ENCODE data around the gene WDR90. TPM values are rescaled to one million over a fixed set of nuclear protein-coding genes. Genes with fewer than 3 reads are reported as not detected.

Gene WDR90
- polyA plus RNA-seq, 2 of the 4 experiments (the other 2 are of a cell fraction) = 6.5 to 30.7 TPM

DNA sequence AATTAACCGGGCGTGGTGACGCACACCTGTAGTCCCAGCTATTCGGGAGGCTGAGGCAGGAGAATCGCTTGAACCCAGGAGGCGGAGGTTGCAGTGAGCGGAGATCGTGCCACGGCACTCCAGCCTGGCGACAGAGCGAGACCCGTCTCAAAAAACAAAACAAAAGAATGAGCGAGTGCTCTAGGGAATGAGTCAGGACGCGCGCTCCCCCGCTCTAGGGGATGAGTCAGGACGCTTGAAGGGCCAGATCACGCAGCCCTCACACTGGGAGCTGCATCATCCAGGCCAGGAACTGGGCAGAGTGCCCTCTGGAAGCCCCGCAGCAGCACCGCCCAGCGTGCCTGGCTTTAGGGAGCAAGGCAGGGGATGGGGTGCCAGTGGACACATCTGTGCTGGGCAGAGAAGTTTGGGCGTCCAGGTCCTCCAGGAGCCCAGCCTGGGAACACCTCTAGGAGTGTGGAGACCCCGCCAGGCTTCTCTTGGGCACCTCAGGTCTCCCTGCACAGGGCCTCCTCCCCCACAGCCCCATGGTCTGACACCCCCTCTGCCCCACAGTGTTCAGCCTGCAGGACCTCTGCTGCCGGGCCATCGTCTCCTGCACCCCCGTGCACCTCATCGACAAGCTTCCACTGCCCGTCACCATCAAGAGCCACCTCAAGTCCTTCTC is 22.2 kb upstream of the WDR90 start (continued):
- TF ChIP-seq, protein P1, sequence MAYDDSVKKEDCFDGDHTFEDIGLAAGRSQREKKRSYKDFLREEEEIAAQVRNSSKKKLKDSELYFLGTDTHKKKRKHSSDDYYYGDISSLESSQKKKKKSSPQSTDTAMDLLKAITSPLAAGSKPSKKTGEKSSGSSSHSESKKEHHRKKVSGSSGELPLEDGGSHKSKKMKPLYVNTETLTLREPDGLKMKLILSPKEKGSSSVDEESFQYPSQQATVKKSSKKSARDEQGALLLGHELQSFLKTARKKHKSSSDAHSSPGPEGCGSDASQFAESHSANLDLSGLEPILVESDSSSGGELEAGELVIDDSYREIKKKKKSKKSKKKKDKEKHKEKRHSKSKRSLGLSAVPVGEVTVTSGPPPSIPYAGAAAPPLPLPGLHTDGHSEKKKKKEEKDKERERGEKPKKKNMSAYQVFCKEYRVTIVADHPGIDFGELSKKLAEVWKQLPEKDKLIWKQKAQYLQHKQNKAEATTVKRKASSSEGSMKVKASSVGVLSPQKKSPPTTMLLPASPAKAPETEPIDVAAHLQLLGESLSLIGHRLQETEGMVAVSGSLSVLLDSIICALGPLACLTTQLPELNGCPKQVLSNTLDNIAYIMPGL (CRISPR knock-in tag; IDR thresholded peaks at IDR 0.05; ENCODE audit: borderline replicate concordance) = no peak
- TF ChIP-seq, protein P2, sequence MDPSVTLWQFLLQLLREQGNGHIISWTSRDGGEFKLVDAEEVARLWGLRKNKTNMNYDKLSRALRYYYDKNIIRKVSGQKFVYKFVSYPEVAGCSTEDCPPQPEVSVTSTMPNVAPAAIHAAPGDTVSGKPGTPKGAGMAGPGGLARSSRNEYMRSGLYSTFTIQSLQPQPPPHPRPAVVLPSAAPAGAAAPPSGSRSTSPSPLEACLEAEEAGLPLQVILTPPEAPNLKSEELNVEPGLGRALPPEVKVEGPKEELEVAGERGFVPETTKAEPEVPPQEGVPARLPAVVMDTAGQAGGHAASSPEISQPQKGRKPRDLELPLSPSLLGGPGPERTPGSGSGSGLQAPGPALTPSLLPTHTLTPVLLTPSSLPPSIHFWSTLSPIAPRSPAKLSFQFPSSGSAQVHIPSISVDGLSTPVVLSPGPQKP (IDR thresholded peaks at IDR 0.05; ENCODE audit: low read depth, low read length) = no peak
- peak; percentile 72 for TF ChIP-seq JUNB (IDR thresholded peaks at IDR 0.05)
- TF ChIP-seq RCOR1 (IDR thresholded peaks at IDR 0.05; ENCODE audit: low read depth, low read length) = no peak
- TF ChIP-seq CBX2 (IDR thresholded peaks at IDR 0.05; ENCODE audit: borderline replicate concordance, low read depth) = no peak
- TF ChIP-seq, protein P3, sequence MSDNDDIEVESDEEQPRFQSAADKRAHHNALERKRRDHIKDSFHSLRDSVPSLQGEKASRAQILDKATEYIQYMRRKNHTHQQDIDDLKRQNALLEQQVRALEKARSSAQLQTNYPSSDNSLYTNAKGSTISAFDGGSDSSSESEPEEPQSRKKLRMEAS (IDR thresholded peaks at IDR 0.05) = peak; percentile 72
- TF ChIP-seq, protein P4, sequence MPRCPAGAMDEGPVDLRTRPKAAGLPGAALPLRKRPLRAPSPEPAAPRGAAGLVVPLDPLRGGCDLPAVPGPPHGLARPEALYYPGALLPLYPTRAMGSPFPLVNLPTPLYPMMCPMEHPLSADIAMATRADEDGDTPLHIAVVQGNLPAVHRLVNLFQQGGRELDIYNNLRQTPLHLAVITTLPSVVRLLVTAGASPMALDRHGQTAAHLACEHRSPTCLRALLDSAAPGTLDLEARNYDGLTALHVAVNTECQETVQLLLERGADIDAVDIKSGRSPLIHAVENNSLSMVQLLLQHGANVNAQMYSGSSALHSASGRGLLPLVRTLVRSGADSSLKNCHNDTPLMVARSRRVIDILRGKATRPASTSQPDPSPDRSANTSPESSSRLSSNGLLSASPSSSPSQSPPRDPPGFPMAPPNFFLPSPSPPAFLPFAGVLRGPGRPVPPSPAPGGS (IDR thresholded peaks at IDR 0.05) = no peak

DNA sequence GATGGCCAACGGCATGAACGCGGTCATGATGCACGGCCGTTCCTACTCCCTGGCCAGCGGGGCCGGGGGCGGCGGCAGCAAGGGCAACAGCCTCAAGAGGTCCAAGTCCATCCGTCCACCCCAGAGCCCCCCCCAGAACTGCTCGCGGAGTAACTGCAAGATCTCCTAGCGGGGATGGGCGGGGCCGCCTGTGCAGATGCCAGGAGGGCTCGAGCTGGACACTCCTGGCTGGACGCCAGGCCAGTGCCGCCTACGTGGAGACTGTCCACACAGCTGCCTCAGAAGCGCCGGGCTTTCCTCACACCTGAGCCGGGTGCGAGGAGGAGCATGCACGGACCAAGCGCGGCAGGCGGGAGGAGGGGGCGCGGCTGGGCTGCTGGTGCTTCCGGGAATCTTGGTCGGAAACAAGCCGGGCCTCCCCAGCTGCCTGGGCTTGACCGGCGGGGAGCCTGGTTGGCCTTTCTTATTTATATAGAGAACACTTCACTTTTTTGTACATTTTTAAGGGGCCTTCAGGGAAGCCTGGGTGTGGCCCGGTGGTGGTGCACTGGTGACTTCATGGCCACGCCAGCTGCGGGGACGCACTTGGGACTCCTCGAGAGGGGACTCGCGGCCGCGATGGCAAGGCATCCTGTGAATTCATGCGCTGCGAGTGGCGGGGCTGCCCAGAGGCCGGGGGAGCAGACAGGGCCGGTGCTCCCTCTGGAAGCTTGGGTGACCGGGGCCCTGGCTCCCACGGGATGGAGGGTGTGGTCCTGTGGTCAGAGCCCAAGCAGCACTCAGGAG is 21.5 kb upstream of the WDR90 start:
- CTCF ChIA-PET = interaction anchor here (0.6 to 2.3 kb wide), 7 partner anchors 9 to 69 kb away, joined by 3 to 6 read pairs (median 3); partner anchors contain the start of gene METTL26
- peak overlapping the region; percentile 15; the same call in 1 of the 3 replicates for H3K4me3 ChIP-seq
- no peaks in the 10 kb centered on the region for H3K9me3 ChIP-seq
- TF ChIP-seq HOXB13 (CRISPR knock-in tag; IDR thresholded peaks at IDR 0.05; ENCODE audit: low read depth) (no peak), HOXA7 (CRISPR knock-in tag; IDR thresholded peaks at IDR 0.05) (no peak), NFE2L2 (conservative IDR thresholded peaks at IDR 0.05; ENCODE audit: low read length) (no peak), TFCP2L1 (CRISPR knock-in tag; IDR thresholded peaks at IDR 0.05) (no peak), HEYL (CRISPR knock-in tag; IDR thresholded peaks at IDR 0.05) (no peak), KDM5A (IDR thresholded peaks at IDR 0.05) (no peak), RARB (CRISPR knock-in tag; IDR thresholded peaks at IDR 0.05) (no peak), CHD4 (IDR thresholded peaks at IDR 0.05; ENCODE audit: borderline replicate concordance) (no peak), TP53 (CRISPR knock-in tag; IDR thresholded peaks at IDR 0.05) (no peak)
- TF ChIP-seq, protein P1 (CRISPR knock-in tag; IDR thresholded peaks at IDR 0.05; ENCODE audit: borderline replicate concordance) = no peak
- TF ChIP-seq, protein P5, sequence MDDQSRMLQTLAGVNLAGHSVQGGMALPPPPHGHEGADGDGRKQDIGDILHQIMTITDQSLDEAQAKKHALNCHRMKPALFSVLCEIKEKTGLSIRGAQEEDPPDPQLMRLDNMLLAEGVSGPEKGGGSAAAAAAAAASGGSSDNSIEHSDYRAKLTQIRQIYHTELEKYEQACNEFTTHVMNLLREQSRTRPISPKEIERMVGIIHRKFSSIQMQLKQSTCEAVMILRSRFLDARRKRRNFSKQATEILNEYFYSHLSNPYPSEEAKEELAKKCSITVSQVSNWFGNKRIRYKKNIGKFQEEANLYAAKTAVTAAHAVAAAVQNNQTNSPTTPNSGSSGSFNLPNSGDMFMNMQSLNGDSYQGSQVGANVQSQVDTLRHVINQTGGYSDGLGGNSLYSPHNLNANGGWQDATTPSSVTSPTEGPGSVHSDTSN (IDR thresholded peaks at IDR 0.05) = 0 out of 2 replicates have a peak, but pooled peaks have one; percentile 48
- TF ChIP-seq, protein P3 (IDR thresholded peaks at IDR 0.05) = peak; percentile 62
- TF ChIP-seq, protein P6, sequence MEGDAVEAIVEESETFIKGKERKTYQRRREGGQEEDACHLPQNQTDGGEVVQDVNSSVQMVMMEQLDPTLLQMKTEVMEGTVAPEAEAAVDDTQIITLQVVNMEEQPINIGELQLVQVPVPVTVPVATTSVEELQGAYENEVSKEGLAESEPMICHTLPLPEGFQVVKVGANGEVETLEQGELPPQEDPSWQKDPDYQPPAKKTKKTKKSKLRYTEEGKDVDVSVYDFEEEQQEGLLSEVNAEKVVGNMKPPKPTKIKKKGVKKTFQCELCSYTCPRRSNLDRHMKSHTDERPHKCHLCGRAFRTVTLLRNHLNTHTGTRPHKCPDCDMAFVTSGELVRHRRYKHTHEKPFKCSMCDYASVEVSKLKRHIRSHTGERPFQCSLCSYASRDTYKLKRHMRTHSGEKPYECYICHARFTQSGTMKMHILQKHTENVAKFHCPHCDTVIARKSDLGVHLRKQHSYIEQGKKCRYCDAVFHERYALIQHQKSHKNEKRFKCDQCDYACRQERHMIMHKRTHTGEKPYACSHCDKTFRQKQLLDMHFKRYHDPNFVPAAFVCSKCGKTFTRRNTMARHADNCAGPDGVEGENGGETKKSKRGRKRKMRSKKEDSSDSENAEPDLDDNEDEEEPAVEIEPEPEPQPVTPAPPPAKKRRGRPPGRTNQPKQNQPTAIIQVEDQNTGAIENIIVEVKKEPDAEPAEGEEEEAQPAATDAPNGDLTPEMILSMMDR (IDR thresholded peaks at IDR 0.05) = no peak
- TF ChIP-seq, protein P7, sequence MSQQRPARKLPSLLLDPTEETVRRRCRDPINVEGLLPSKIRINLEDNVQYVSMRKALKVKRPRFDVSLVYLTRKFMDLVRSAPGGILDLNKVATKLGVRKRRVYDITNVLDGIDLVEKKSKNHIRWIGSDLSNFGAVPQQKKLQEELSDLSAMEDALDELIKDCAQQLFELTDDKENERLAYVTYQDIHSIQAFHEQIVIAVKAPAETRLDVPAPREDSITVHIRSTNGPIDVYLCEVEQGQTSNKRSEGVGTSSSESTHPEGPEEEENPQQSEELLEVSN (IDR thresholded peaks at IDR 0.05; ENCODE audit: borderline replicate concordance, low read depth) = peak; percentile 79; the same call in 1 of the 2 replicates
- TF ChIP-seq, protein P8, sequence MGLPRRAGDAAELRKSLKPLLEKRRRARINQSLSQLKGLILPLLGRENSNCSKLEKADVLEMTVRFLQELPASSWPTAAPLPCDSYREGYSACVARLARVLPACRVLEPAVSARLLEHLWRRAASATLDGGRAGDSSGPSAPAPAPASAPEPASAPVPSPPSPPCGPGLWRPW (IDR thresholded peaks at IDR 0.05) = no peak
- peak overlapping the region; percentile 63 to 87 for H3K27ac ChIP-seq
- peak overlapping the region; percentile 70 for H3K4me2 ChIP-seq
- WGBS (ENCODE audit: missing lambda C conversion rate) = 70% methylated on average over 9 of the region's 50 CpGs
- POLR2A ChIA-PET = interaction anchor here (1.2 to 1.7 kb wide), 3 partner anchors 9 to 53 kb away, joined by 3 to 11 read pairs (median 4); partner anchors contain the start of genes METTL26, RAB40C and STUB1
- DNase-seq (ENCODE audit: low read depth in 1 of 2, low spot score in 1 of 2) = peak in 1 of 2 experiments; percentile 68
- peaks cover 47% of the 10 kb centered on the region for H3K4me1 ChIP-seq
- ATAC-seq = peak; percentile 14 to 48
- no peak for FAIRE-seq
